Measurements from ENCODE around the gene CTU2.

The CTU2 gene

DNA sequence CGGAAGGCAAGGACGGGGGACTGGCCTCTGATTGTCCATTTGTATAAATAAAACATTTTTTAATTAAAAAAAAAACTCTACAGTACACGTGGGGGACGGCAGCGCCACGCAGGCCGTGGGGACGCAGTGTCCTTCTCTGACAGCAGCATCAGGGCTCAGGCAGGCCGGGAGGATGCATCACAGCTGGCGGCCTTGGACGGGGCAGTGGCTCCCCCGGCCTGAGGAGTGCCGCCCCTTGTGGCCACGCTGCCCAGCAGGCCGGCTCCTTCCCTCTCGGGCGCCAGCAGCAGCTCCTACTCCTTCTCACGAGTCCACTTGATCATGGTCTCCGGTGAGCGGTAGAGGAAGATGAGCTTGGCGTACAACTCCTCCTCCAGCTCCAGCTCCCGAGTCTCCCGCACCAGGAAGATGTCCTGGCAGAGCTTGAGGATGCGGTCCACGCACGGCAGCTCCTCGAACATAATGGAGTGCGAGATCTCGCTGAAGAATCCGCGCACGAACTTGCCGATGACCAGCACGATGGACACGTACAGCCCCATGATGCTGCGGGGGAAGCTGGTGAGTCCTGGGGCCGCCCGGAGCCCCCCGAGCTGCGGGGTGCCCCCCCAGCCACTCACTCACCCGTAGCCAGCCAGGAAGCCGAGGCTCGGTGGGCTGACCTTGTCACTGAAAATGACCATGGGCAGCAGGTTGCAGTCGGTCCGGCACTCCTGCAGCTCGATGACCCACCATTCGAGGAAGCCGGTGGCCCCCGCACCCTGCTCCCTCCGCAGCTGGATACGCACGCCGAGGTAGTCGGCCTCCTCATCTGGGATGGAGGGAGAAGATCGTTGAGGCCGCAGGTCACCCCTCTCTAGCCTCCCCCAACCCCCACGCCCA, 9.2 kb downstream of the CTU2 start:
- Histone ChIP-seq H3K36me3 (ENCODE audit: insufficient read depth, low read length) (peaks cover 37% of the 10 kb centered on the region), H3K4me1 (ENCODE audit: insufficient read depth, low read length, severe bottlenecking) (no peaks in the 10 kb centered on the region), H3F3A (ENCODE audit: insufficient read depth, low read length) (no peaks in the 10 kb centered on the region), H3K4me2 (ENCODE audit: low read length) (no peak overlapping the region), H2AFZ (ENCODE audit: low read length) (no peak overlapping the region), H3K27me3 (ENCODE audit: insufficient read depth, low read length) (no peaks in the 10 kb centered on the region), H4K20me1 (ENCODE audit: insufficient read depth, low read length) (no peaks in the 10 kb centered on the region), H3K4me3 (ENCODE audit: low read depth, low read length, poor library complexity, severe bottlenecking) (no peak overlapping the region), H3K9me3 (ENCODE audit: low read length) (no peaks in the 10 kb centered on the region), H3K9me2 (ENCODE audit: low read depth, low read length) (no peaks in the 10 kb centered on the region), H3K79me2 (ENCODE audit: insufficient read depth, low read length) (no peaks in the 10 kb centered on the region), H3K27ac (ENCODE audit: low read depth, low read length, poor library complexity, severe bottlenecking) (no peak overlapping the region), H3K9ac (ENCODE audit: low read length) (no peak overlapping the region)
- no peak for TF ChIP-seq EZH2 (IDR thresholded peaks at IDR 0.05; ENCODE audit: borderline replicate concordance, low read length)
- TF ChIP-seq, protein P1, sequence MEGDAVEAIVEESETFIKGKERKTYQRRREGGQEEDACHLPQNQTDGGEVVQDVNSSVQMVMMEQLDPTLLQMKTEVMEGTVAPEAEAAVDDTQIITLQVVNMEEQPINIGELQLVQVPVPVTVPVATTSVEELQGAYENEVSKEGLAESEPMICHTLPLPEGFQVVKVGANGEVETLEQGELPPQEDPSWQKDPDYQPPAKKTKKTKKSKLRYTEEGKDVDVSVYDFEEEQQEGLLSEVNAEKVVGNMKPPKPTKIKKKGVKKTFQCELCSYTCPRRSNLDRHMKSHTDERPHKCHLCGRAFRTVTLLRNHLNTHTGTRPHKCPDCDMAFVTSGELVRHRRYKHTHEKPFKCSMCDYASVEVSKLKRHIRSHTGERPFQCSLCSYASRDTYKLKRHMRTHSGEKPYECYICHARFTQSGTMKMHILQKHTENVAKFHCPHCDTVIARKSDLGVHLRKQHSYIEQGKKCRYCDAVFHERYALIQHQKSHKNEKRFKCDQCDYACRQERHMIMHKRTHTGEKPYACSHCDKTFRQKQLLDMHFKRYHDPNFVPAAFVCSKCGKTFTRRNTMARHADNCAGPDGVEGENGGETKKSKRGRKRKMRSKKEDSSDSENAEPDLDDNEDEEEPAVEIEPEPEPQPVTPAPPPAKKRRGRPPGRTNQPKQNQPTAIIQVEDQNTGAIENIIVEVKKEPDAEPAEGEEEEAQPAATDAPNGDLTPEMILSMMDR (IDR thresholded peaks at IDR 0.05; ENCODE audit: low read length) = no peak

DNA sequence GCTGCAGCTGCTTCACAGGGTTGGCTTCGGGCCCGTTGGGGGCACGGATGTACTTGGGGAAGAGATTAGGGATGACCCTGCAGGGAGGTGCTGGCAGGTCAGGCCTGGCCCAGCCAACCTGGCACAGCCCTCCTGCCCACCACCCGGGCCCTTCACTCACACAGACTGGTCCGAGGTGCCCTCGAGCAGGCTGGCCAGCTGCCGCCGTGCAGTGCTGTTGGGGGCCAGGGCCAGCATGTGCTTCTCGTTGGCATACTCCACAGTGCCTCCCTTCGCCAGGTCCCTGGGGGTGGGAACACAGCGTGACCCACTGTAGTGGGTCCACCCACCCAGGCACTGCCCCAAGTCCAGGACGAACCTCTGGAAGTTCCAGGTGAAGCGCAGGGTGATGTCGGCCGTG, 9.9 kb downstream of the CTU2 start:
- no peak overlapping the region for H2AFZ ChIP-seq (ENCODE audit: low read length)
- no peak overlapping the region for H3K4me2 ChIP-seq (ENCODE audit: low read length)
- H3K9me2 ChIP-seq (ENCODE audit: low read depth, low read length) = no peaks in the 10 kb centered on the region
- no peaks in the 10 kb centered on the region for H3K4me1 ChIP-seq (ENCODE audit: insufficient read depth, low read length, severe bottlenecking)
- H3K9me3 ChIP-seq (ENCODE audit: low read length) = no peaks in the 10 kb centered on the region
- TF ChIP-seq, protein P1 (IDR thresholded peaks at IDR 0.05; ENCODE audit: low read length) = no peak
- TF ChIP-seq EZH2 (IDR thresholded peaks at IDR 0.05; ENCODE audit: borderline replicate concordance, low read length) = no peak
- H3K27ac ChIP-seq (ENCODE audit: low read depth, low read length, poor library complexity, severe bottlenecking) = no peak overlapping the region
- no peaks in the 10 kb centered on the region for H3K27me3 ChIP-seq (ENCODE audit: insufficient read depth, low read length)
- H4K20me1 ChIP-seq (ENCODE audit: insufficient read depth, low read length) = no peaks in the 10 kb centered on the region
- H3K4me3 ChIP-seq (ENCODE audit: low read depth, low read length, poor library complexity, severe bottlenecking) = no peak overlapping the region
- H3F3A ChIP-seq (ENCODE audit: insufficient read depth, low read length) = no peaks in the 10 kb centered on the region
- peaks cover 37% of the 10 kb centered on the region for H3K36me3 ChIP-seq (ENCODE audit: insufficient read depth, low read length)
- no peak overlapping the region for H3K9ac ChIP-seq (ENCODE audit: low read length)
- no peaks in the 10 kb centered on the region for H3K79me2 ChIP-seq (ENCODE audit: insufficient read depth, low read length)

DNA sequence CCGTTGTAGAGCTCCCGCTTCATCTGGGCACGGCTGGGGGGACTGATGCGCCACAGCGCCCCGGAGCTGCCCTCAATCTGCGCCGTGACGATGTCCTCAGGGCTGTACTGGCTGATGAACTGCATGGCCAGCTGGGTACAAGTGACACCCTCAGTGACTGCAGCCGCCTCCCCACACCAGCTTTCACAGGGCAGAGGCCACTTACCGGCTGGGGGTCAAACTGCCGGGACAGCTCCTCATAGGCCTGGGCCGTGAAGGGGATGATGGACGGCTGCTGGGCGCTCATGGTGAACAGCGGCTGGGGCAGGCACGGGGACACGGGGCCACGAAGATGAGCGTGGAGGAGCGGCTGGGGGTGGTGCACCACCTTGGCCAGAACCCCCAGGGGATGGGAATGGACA, 10.3 kb downstream of the CTU2 start:
- no peaks in the 10 kb centered on the region for H3F3A ChIP-seq (ENCODE audit: insufficient read depth, low read length)
- H4K20me1 ChIP-seq (ENCODE audit: insufficient read depth, low read length) = no peaks in the 10 kb centered on the region
- no peaks in the 10 kb centered on the region for H3K27me3 ChIP-seq (ENCODE audit: insufficient read depth, low read length)

More for the DNA sequence above, 10.3 kb downstream of the CTU2 start:
- no peaks in the 10 kb centered on the region for H3K9me2 ChIP-seq (ENCODE audit: low read depth, low read length)
- H3K4me2 ChIP-seq (ENCODE audit: low read length) = no peak overlapping the region
- no peaks in the 10 kb centered on the region for H3K4me1 ChIP-seq (ENCODE audit: insufficient read depth, low read length, severe bottlenecking)
- no peak overlapping the region for H3K4me3 ChIP-seq (ENCODE audit: low read depth, low read length, poor library complexity, severe bottlenecking)
- no peaks in the 10 kb centered on the region for H3K79me2 ChIP-seq (ENCODE audit: insufficient read depth, low read length)
- no peak overlapping the region for H2AFZ ChIP-seq (ENCODE audit: low read length)
- TF ChIP-seq, protein P1 (IDR thresholded peaks at IDR 0.05; ENCODE audit: low read length) = no peak
- TF ChIP-seq EZH2 (IDR thresholded peaks at IDR 0.05; ENCODE audit: borderline replicate concordance, low read length) = no peak
- no peaks in the 10 kb centered on the region for H3K9me3 ChIP-seq (ENCODE audit: low read length)
- H3K36me3 ChIP-seq (ENCODE audit: insufficient read depth, low read length) = peaks cover 37% of the 10 kb centered on the region
- H3K9ac ChIP-seq (ENCODE audit: low read length) = no peak overlapping the region
- no peak overlapping the region for H3K27ac ChIP-seq (ENCODE audit: low read depth, low read length, poor library complexity, severe bottlenecking)
